GM12892 (cell line): ENCODE data around the gene ANXA5.

Experiments used
- POLR2A ChIP-seq: IDR thresholded peaks from 2 replicates; pipeline ENCODE4 v1.6.1; 2011; ENCODE audit warnings: low read depth, low read length, control low read depth
- POLR2AphosphoS5 ChIP-seq: IDR thresholded peaks from 2 replicates; pipeline ENCODE4 v1.6.1; 2011; ENCODE audit warnings: low read depth, low read length, control low read depth

GRCh38 chr4:121733942-121734341, 37.2 kb upstream of the ANXA5 start:
- no peak for TF ChIP-seq POLR2A
- TF ChIP-seq POLR2AphosphoS5, result no peak
